Psoas muscle (tissue), 8 donors: ENCODE measurements around the gene GLT1D1. TPM values are rescaled to one million over a fixed set of nuclear protein-coding genes. Genes with fewer than 3 reads are reported as not detected.

Experiments
- ATAC-seq, 4 donors: fragments of 200-7000 bp; cut with Tn5 transposase; one replicate each; pipeline ENCODE4 v1.9.1; 2020; ENCODE audit warnings: moderate library complexity in 3 of 4, mild to moderate bottlenecking in 2 of 4
- DNase-seq, 2 donors: peaks; one replicate each; pipeline ENCODE4 v3.0.0-alpha.2; 2020
- H3K27ac ChIP-seq: fragments of 200-600 bp; one replicate; pipeline ENCODE4 v1.8.0; 2022
- H3K27me3 ChIP-seq, 3 donors: fragments of 200-600 bp in 1 of 3; one replicate each; pipeline versions ENCODE4 v1.6.1 to v1.8.0; 2013 to 2022; ENCODE audit warnings: low read length in 2 of 3, mild to moderate bottlenecking in 2 of 3, moderate library complexity in 1 of 3; ENCODE audit not compliant: insufficient read depth in 3 of 3
- H3K36me3 ChIP-seq, 2 donors: fragments of 200-600 bp in 1 of 2; one replicate each; pipeline versions ENCODE4 v1.6.1 to v1.8.0; 2013 to 2022; ENCODE audit warnings: low read depth in 1 of 2, mild to moderate bottlenecking in 1 of 2, moderate library complexity in 1 of 2; ENCODE audit not compliant: insufficient read depth in 1 of 2
- H3K4me1 ChIP-seq: fragments of 200-600 bp; one replicate; pipeline ENCODE4 v1.8.0; 2022
- H3K4me3 ChIP-seq: fragments of 200-600 bp; one replicate; pipeline ENCODE4 v1.8.0; 2022; ENCODE audit warnings: mild to moderate bottlenecking
- H3K9me3 ChIP-seq: fragments of 200-600 bp; one replicate; pipeline ENCODE4 v1.8.0; 2022
- WGBS, 3 donors: extraction: QIAGEN DNeasy Blood & Tissue Kit; methylation state at CpG; one replicate each; pipeline versions ENCODE4 v1.1.6 to v1.1.7; 2013; 5-methylcytosine and 5-hydroxymethylcytosine counted together
- intact Hi-C, 2 donors: fragments of 100-400 bp; cut with DNase I; formaldehyde crosslinking; loops; one replicate each; pipeline versions ENCODE4 v1.11.0 to v1.14.2; 2022
- polyA plus RNA-seq, 3 donors: library from polyadenylated mRNA; stranded (reverse); fragments of 200-250 nt; gene quantifications; one replicate each; pipeline ENCODE4 v1.2.3, GENCODE V29; 2013
- total RNA-seq, 4 donors: library from RNA; stranded (reverse); fragmentation: NEBNext Ultra II Directional in 2 of 4; extraction: Animal tissue kit (Norgen Biotek cat#: 25700) in 2 of 4; gene quantifications; one replicate each; pipeline versions ENCODE4 v1.2.1 to v1.2.4, GENCODE V29; 2021 to 2023
- TF ChIP-seq, protein P1 (sequence below): fragments of 200-600 bp; IDR thresholded peaks from one replicate; pipeline ENCODE4 v1.8.0; 2022; ENCODE audit warnings: antibody characterized with exemption
- donor health status: healthy with polysubstance abuse.
- donor health status: DM: no; HTN: no; CAD: no; lungs with moderate emphysema.
- donor health status: Bipolar disorder and iron deficiency.
- donor health status: healthy.
- donor health status: DM: yes; HTN: yes; CAD: no.
- donor health status: DM: no; HTN: no; CAD: no.
- donor health status: DM: no; HTN: no; CAD: no.
- donor health status: DM: yes; HTN: yes; CAD: no.

GLT1D1 gene
- total and polyA plus RNA-seq, 7 donors, result 0.32 to 3.1 (median 0.95) TPM

DNA sequence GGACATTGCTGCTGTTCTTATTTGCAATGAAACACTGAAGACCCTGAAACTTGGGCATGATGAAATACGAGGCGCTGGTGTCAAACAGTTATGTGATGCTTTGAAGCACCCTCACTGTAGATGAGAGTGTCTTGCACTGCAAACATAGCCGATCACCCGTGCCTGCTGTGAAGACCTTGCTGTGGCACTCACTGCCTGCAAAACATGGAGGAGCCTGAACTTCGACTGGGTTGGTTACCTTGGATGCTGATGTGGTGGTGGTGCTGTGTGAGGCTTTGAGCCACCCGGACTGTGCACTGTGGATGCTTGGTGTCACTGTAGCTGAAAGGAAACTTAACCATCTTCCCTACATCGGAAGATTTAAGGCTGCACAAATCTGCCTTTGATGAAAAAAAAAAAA is 162.9 kb downstream of the GLT1D1 start:
- no peak for DNase-seq
- no peaks in the 10 kb centered on the region for H3K4me1 ChIP-seq
- no peak overlapping the region for H3K27ac ChIP-seq
- 53 to 66% (median 60%) methylated on average over 7 of the region's 7 CpGs for WGBS, 3 donors
- H3K27me3 ChIP-seq, result no peaks in the 10 kb centered on the region
- no peak for ATAC-seq
- TF ChIP-seq, protein P1, sequence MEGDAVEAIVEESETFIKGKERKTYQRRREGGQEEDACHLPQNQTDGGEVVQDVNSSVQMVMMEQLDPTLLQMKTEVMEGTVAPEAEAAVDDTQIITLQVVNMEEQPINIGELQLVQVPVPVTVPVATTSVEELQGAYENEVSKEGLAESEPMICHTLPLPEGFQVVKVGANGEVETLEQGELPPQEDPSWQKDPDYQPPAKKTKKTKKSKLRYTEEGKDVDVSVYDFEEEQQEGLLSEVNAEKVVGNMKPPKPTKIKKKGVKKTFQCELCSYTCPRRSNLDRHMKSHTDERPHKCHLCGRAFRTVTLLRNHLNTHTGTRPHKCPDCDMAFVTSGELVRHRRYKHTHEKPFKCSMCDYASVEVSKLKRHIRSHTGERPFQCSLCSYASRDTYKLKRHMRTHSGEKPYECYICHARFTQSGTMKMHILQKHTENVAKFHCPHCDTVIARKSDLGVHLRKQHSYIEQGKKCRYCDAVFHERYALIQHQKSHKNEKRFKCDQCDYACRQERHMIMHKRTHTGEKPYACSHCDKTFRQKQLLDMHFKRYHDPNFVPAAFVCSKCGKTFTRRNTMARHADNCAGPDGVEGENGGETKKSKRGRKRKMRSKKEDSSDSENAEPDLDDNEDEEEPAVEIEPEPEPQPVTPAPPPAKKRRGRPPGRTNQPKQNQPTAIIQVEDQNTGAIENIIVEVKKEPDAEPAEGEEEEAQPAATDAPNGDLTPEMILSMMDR, result no peak
- H3K4me3 ChIP-seq, result no peak overlapping the region
- peaks cover 4% of the 10 kb centered on the region for H3K9me3 ChIP-seq
- intact Hi-C loops, result no loop called here
- no peaks in the 10 kb centered on the region for H3K36me3 ChIP-seq

DNA sequence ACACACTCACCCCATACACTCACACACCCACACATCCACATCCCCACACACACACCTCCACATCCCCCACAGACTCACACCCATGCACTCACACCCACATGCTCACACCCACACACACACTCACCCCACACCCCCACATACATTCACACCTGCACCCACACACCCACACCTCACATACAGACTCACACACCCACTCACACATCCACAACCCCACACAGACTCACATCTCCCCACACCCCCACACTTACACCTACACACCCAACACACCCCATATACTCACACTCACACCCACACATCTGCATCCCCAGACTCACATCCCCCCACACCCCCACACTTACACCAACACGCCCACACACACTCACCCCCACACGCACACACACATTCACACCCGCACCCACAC is 171.8 kb downstream of the GLT1D1 start:
- H3K4me1 ChIP-seq, result no peaks in the 10 kb centered on the region
- peaks cover 6% of the 10 kb centered on the region for H3K9me3 ChIP-seq
- H3K27ac ChIP-seq, result no peak overlapping the region
- intact Hi-C loops, result no loop called here
- 88 to 95% (median 94%) methylated on average over 3 of the region's 3 CpGs for WGBS, 3 donors
- H3K27me3 ChIP-seq, result no peaks in the 10 kb centered on the region
- no peak overlapping the region for H3K4me3 ChIP-seq
- no peaks in the 10 kb centered on the region for H3K36me3 ChIP-seq
- ATAC-seq (no peak), DNase-seq (no peak)
- TF ChIP-seq, protein P1, result no peak

DNA sequence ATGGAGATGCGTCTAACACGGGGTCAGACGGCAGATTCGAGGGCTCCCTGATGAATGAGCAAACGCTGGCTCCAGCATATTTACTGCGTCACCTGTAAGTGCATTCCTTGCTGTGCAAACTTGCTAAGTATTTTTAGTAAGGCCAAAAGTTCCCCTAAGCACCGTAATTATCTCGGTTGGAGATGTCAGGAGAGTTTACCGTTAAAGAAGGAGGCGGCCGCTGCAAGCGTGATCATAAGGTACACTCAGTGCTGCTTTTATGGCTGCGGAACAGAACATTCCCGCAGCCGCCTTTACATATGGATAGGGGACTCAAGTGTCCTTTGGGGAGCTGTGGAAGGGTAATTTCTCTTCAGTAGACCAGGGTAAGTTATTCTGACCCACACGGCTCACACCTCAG is 175.6 kb downstream of the GLT1D1 start:
- WGBS, 3 donors, result 39 to 44% (median 44%) methylated on average over 16 of the region's 16 CpGs
- no peaks in the 10 kb centered on the region for H3K9me3 ChIP-seq
- H3K36me3 ChIP-seq, result no peaks in the 10 kb centered on the region
- H3K27me3 ChIP-seq, result no peaks in the 10 kb centered on the region
- DNase-seq, result no peak
- H3K4me3 ChIP-seq, result no peak overlapping the region
- ATAC-seq, result no peak
- TF ChIP-seq, protein P1, result no peak
- H3K4me1 ChIP-seq, result no peaks in the 10 kb centered on the region
- H3K27ac ChIP-seq, result no peak overlapping the region
- intact Hi-C loops, result no loop called here

Other genes starting within 250 kb of the GLT1D1 start
- gene SLC15A4, start 29.5 kb upstream of the GLT1D1 start, total RNA-seq, result 10 to 100 TPM; 21.9 to 54.0 (median 31.9) TPM
- 10 to 100 TPM; 26.9 to 39.7 (median 30.2) TPM for gene SLC15A4, start 29.5 kb upstream of the GLT1D1 start, polyA plus RNA-seq